IPS-15b (cell line): ENCODE data around the gene KCNJ16.

ENCODE experiments used
- H3K27me3 ChIP-seq: one replicate; pipeline ENCODE4 v1.6.1; 2013; ENCODE audit warnings: low read length; ENCODE audit not compliant: control insufficient read depth, insufficient read depth
- H3K36me3 ChIP-seq: one replicate; pipeline ENCODE4 v1.6.1; 2013; ENCODE audit warnings: low read length; ENCODE audit not compliant: control insufficient read depth, insufficient read depth
- H3K4me1 ChIP-seq: one replicate; pipeline ENCODE4 v1.6.1; 2013; ENCODE audit warnings: mild to moderate bottlenecking, low read length; ENCODE audit not compliant: control insufficient read depth, insufficient read depth
- H3K4me3 ChIP-seq: one replicate; pipeline ENCODE4 v1.5.1; 2013; ENCODE audit warnings: low read depth, low read length
- H3K9ac ChIP-seq: one replicate; pipeline ENCODE4 v1.6.1; 2013; ENCODE audit warnings: low read depth, mild to moderate bottlenecking, low read length
- H3K9me3 ChIP-seq: one replicate; pipeline ENCODE4 v1.6.1; 2013; ENCODE audit warnings: mild to moderate bottlenecking, low read length; ENCODE audit not compliant: control insufficient read depth, insufficient read depth

Gene KCNJ16

DNA sequence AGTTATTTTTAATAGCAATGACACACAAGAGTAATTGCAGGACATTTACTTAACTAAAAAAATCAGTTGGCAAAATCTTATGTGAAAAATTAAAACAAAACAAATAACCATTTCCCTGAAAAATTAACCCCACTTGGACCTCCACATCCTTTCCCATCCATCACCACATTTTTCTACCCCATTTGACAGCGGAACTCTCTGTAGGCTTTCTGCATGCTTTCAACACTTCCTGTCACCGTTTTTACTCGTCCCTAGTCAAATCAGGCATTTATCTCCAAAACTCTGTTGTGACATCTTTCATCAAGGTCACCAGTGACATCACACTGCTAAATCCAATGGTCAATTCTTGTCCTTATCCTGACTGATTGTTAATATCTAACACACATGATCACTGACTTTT is 27.5 kb downstream of the KCNJ16 start:
- Histone ChIP-seq H3K9ac (no peak overlapping the region), H3K4me3 (no peak overlapping the region), H3K27me3 (no peaks in the 10 kb centered on the region), H3K36me3 (no peaks in the 10 kb centered on the region), H3K4me1 (no peaks in the 10 kb centered on the region), H3K9me3 (no peaks in the 10 kb centered on the region)

GRCh38 chr17:70104791-70105523 is 29.9 kb downstream of the KCNJ16 start:
- H3K27me3 ChIP-seq: no peaks in the 10 kb centered on the region
- H3K36me3 ChIP-seq: no peaks in the 10 kb centered on the region
- H3K4me3 ChIP-seq: no peak overlapping the region
- H3K9ac ChIP-seq: no peak overlapping the region
- no peaks in the 10 kb centered on the region for H3K9me3 ChIP-seq
- no peaks in the 10 kb centered on the region for H3K4me1 ChIP-seq

DNA sequence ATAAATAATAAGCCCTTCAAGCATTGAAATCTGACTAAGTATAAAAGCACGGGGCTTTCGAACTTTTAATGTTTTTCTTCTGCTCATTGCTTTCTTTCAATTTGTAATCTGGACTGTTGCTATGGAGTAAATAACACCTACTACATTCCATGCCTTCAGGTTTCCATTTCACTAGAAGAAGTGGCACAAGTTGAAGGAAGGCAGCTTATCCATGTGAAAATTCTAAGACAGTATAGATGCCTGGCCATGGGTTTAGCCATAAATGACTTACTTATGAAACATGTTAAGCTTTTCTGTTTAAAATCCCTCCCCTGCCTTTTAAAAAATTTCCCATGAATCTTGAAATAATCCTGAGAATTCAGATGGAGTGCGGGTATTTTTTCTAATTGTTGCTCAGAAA is 30.6 kb downstream of the KCNJ16 start:
- no peak overlapping the region for H3K4me3 ChIP-seq
- H3K9ac ChIP-seq: no peak overlapping the region
- H3K9me3 ChIP-seq: no peaks in the 10 kb centered on the region
- H3K36me3 ChIP-seq: no peaks in the 10 kb centered on the region
- no peaks in the 10 kb centered on the region for H3K4me1 ChIP-seq
- H3K27me3 ChIP-seq: no peaks in the 10 kb centered on the region

- H3K9ac ChIP-seq: no peak overlapping the region
These were observed 31.5 kb downstream of the KCNJ16 start for GRCh38 chr17:70106551-70106950.

GRCh38 chr17:70107441-70107840 is 32.4 kb downstream of the KCNJ16 start:
- no peaks in the 10 kb centered on the region for H3K36me3 ChIP-seq
- no peak overlapping the region for H3K4me3 ChIP-seq
- no peak overlapping the region for H3K9ac ChIP-seq
- no peaks in the 10 kb centered on the region for H3K9me3 ChIP-seq
- H3K27me3 ChIP-seq: no peaks in the 10 kb centered on the region
- no peaks in the 10 kb centered on the region for H3K4me1 ChIP-seq

More at GRCh38 chr17:70106551-70106950, 31.5 kb downstream of the KCNJ16 start:
- no peaks in the 10 kb centered on the region for H3K4me1 ChIP-seq
- H3K36me3 ChIP-seq: no peaks in the 10 kb centered on the region
- H3K4me3 ChIP-seq: no peak overlapping the region
- H3K9me3 ChIP-seq: no peaks in the 10 kb centered on the region
- no peaks in the 10 kb centered on the region for H3K27me3 ChIP-seq

- no peaks in the 10 kb centered on the region for H3K27me3 ChIP-seq
- H3K9ac ChIP-seq: no peak overlapping the region
- no peaks in the 10 kb centered on the region for H3K9me3 ChIP-seq
- no peak overlapping the region for H3K4me3 ChIP-seq
- H3K36me3 ChIP-seq: no peaks in the 10 kb centered on the region
- no peaks in the 10 kb centered on the region for H3K4me1 ChIP-seq
These were observed 33.0 kb downstream of the KCNJ16 start for GRCh38 chr17:70107904-70108565.

DNA sequence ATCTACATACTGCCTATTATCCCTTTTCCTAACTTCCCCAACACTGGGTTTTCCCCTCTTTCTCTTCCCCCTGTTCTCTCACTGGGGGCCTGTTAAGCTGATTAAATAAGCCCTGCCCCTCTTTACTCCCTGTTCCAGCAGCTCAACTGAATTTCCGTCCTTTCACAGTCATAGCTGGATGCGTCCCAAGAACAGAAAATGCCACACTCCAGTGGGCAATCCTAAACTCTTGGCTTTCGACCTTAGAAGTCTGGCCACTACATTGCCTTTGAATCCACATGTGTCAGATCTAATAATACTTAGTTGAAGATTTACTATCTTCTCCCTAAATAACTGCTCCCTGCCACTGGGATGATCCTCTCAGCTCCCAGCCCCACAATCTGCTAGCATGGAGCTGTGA is 34.5 kb downstream of the KCNJ16 start:
- Histone ChIP-seq H3K4me3 (no peak overlapping the region), H3K36me3 (no peaks in the 10 kb centered on the region), H3K4me1 (no peaks in the 10 kb centered on the region)

GRCh38 chr17:70110443-70110880 is 35.4 kb downstream of the KCNJ16 start:
- no peaks in the 10 kb centered on the region for H3K27me3 ChIP-seq
- H3K9ac ChIP-seq: no peak overlapping the region
- no peak overlapping the region for H3K4me3 ChIP-seq
- no peaks in the 10 kb centered on the region for H3K4me1 ChIP-seq
- H3K9me3 ChIP-seq: no peaks in the 10 kb centered on the region
- no peaks in the 10 kb centered on the region for H3K36me3 ChIP-seq

More for the DNA sequence above, 34.5 kb downstream of the KCNJ16 start:
- H3K9me3 ChIP-seq: no peaks in the 10 kb centered on the region
- no peak overlapping the region for H3K9ac ChIP-seq
- H3K27me3 ChIP-seq: no peaks in the 10 kb centered on the region

GRCh38 chr17:70111201-70111600 is 36.2 kb downstream of the KCNJ16 start:
- Histone ChIP-seq H3K4me1 (no peaks in the 10 kb centered on the region), H3K36me3 (no peaks in the 10 kb centered on the region), H3K9ac (no peak overlapping the region), H3K27me3 (no peaks in the 10 kb centered on the region), H3K4me3 (no peak overlapping the region), H3K9me3 (no peaks in the 10 kb centered on the region)

DNA sequence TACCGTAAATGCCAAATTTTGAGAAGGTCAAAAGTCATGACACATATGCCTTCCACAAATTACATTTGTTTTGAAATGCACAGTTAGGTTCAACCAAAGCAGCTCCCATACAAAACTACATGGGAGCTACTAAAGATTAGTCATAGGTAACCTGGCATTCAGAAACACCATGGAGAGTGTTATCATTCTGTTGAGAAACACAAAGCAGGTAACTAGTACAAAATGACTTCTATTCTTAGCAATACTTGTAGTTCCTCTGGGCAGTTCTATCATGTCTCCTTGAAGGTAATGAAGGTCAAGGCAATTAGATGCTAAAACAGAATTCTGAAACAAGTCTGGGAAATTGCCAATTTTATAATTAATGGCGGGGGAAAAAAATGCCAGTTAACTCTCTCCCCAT is 39.4 kb downstream of the KCNJ16 start:
- Histone ChIP-seq H3K27me3 (no peaks in the 10 kb centered on the region), H3K36me3 (peaks cover 3% of the 10 kb centered on the region), H3K9ac (no peak overlapping the region), H3K9me3 (no peaks in the 10 kb centered on the region), H3K4me3 (no peak overlapping the region), H3K4me1 (no peaks in the 10 kb centered on the region)

DNA sequence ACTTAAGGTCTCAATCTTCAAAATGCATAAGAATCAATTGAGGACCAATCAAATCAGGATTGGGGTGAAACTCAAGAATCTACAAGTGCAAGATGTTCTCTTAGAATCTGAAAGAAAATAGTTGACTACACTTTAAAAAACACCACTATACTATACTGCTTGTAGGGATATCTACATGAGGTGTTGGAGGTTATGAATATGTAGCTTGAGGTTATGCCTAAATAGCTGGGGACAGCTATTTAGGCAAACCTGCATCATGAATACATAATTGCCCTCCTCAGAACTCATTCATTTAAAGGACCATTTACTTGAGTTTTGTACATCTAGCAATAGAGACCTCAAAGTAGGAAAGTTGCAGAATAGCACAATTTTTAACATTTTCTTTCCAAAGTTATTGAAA is 40.1 kb downstream of the KCNJ16 start:
- Histone ChIP-seq H3K27me3 (no peaks in the 10 kb centered on the region), H3K9ac (no peak overlapping the region), H3K4me1 (no peaks in the 10 kb centered on the region), H3K36me3 (peaks cover 3% of the 10 kb centered on the region), H3K4me3 (no peak overlapping the region), H3K9me3 (no peaks in the 10 kb centered on the region)

- Histone ChIP-seq H3K9ac (no peak overlapping the region), H3K36me3 (peaks cover 3% of the 10 kb centered on the region), H3K4me3 (no peak overlapping the region), H3K4me1 (no peaks in the 10 kb centered on the region), H3K27me3 (no peaks in the 10 kb centered on the region), H3K9me3 (no peaks in the 10 kb centered on the region)
These were observed 41.9 kb downstream of the KCNJ16 start for GRCh38 chr17:70116919-70117318.
